AG10803 (cell line): ENCODE results near the gene HSPG2.

ENCODE experiments used
- DNase-seq: peaks from one replicate; pipeline ENCODE4 v3.0.0; 2010; ENCODE audit warnings: low read depth
- H3K4me3 ChIP-seq: 2 replicates; pipeline ENCODE4 v1.5.1; 2011; ENCODE audit warnings: mild to moderate bottlenecking, low read length, control low read depth
- CTCF ChIP-seq: conservative IDR thresholded peaks from 2 replicates; pipeline ENCODE4 v1.5.1; 2011; ENCODE audit warnings: mild to moderate bottlenecking, low read length, control low read depth, inconsistent platforms

Gene HSPG2

GRCh38 chr1:21864730-21865129 is 72.4 kb downstream of the HSPG2 start:
- DNase-seq: no peak
- no peak overlapping the region for H3K4me3 ChIP-seq
- TF ChIP-seq CTCF: no peak

- DNase-seq: no peak
- TF ChIP-seq CTCF: no peak
- H3K4me3 ChIP-seq: no peak overlapping the region
Measured at GRCh38 chr1:21863981-21864380, 73.1 kb downstream of the HSPG2 start.

- DNase-seq: peak; percentile 74
- no peak for TF ChIP-seq CTCF
- H3K4me3 ChIP-seq: no peak overlapping the region
Measured at GRCh38 chr1:21861602-21862429, 75.3 kb downstream of the HSPG2 start.

- no peak for DNase-seq
- no peak for TF ChIP-seq CTCF
- no peak overlapping the region for H3K4me3 ChIP-seq
Measured at GRCh38 chr1:21860971-21861370, 76.1 kb downstream of the HSPG2 start.

GRCh38 chr1:21859669-21860179 is 77.4 kb downstream of the HSPG2 start:
- no peak overlapping the region for H3K4me3 ChIP-seq
- no peak for DNase-seq
- TF ChIP-seq CTCF: no peak

GRCh38 chr1:21857840-21858670 is 79.1 kb downstream of the HSPG2 start:
- no peak for TF ChIP-seq CTCF
- DNase-seq: no peak
- H3K4me3 ChIP-seq: no peak overlapping the region
